HG02973 (cell line): Measurements from ENCODE around the gene ZNF573.
"Not testable (repeated sequence)": the region's sequence is repeated elsewhere in the genome, so short reads cannot be mapped to it uniquely, and the experiment has no call there.

ENCODE experiments used
- ATAC-seq: cut with Tn5 transposase; IDR thresholded peaks from one replicate; pipeline ENCODE4 v1.9.1; 2021; ENCODE audit warnings: moderate library complexity; ENCODE audit not compliant: unreplicated experiment

ZNF573 gene

DNA sequence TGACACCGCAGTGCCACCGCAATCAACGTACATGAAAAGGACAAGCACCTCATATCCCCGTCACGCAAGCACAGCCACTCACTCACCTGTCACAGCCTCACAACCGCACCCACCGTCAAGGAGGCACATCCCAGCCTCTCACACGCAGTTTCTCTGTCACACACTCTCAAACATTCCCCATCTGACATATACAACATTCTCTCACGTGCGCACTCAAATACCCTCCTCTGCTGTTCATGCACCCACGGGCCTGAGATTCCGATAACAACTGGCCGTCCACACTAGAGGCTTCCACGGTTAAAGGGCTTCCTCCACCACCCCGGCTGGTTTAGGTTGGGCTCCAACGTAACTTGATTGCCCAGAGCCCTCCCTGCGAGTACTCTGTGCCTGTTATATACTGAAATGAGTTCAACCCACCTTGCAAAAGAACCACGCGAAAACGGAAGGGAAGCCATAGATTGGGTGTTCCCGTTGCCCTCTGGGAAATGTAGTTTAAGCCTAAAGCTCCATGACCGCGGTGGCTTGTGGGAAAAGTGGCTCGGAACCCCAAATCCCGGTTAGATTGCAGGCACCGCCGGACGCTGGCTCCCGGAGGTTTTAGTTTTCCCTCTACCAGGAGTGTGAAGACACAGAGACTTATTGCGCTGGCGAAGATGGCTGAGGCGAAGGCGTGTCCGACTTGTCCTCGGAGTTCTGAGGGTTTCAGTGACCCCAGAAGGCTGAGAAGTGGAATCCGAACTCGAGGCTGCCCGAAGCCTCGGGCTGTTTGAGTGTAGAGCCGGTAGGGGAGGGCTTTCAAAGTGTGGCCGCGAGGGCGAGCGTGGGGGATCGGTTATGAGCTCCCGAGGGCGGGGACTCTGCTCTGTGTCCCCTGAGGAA, at the start of gene ZNF573:
Gene ZNF573 (minus strand): TSS at position 460 of the 879 bp plus-strand sequence. CDS start 5,857 bp downstream, outside the sequence.
- ATAC-seq, result peak; percentile 88

DNA sequence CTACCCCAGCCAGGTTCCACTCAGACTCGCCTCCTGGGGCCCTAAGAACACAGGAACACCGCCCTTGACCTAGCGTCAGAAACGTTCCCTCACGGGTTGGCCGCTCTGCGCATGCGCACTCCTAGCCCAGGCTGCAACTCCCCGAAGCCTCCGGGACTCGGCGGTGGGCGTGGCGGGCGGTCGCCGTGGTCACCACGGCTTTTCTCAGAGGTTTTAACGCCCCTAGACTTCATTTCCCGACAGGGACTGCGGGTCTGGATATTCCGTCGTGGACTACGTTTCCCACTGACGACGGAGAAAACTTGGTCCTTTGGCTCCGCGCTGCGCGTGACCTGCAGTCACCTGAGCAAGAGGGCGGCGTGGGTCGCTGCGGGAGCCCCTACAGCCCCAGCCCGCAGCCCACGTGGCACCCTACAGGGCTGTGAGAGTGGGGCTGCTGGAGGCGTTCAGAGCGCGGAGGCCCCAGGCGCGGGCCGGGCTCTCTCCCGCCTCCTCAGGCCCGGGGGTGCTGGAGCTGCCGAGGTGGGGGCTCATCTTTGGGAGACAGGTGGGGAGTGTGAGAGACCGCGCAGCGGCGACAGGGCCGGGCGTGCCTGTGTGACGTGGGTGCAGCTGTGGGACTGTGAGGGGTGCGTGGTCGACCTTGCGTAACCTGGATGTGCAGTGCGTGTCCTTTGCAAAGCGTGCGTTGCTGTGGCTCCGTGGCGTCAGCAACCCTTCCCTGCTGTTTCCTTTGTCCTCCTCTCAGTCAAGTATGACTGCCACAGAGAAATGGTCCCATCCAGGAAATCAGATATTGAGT, 38.0 kb upstream of the ZNF573 start:
- no peak for ATAC-seq

DNA sequence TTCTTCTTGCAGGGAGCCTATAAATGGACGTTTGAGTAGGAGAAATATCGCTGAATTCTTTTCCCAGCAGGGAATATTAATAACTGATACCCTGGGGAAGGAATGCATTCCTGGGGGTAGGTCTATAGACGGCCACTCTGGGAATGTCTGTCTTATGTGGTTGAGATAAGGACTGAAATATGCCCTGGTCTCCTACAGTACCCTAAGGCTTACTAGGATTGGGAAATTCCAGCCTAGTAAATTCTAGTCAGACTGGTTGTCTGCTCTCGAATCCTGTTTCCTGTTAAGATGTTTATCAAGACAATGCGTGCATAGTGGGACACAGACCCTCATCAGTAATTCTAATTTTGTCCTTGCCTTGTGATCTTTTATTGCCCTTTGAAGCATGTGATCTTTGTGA, 36.2 kb upstream of the ZNF573 start:
- not testable (repeated sequence) for ATAC-seq

DNA sequence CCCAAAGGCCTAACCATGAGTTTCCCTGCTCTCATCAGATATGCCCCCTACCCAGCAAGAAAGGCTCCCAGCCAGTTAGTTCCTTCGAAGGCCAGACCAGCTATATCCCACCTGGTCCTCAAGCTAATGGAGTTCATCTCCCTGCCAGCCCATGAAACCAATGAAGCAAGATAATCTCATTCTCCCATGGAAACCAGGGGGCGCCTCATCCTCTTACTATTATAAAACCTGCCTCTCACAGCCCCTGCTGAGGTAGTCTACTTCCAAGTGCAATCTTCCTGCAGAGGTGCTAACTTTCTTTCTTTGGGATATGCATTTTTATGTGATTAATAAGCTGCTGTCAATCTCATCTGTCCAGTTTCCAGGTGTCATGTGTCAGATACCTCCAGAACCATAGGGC, 34.0 kb upstream of the ZNF573 start:
- ATAC-seq, result no peak

DNA sequence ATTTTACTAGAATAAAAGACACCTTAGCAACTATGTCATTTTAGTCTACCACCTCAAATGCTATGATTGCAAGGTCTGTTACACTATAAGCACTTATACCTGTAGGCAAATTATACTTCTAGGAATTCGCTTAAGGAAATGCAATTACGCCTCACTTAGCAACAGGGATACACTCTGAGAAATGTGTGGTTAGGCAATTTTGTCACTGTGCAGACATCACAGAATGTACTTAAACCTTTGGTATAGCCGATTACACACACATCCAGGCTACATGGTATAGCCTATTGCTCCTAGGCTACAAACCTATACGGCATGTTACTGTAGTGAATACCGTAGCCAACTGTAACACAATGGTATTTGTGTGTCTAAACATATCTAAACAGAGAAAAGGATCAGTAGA, 30.0 kb upstream of the ZNF573 start:
- no peak for ATAC-seq

DNA sequence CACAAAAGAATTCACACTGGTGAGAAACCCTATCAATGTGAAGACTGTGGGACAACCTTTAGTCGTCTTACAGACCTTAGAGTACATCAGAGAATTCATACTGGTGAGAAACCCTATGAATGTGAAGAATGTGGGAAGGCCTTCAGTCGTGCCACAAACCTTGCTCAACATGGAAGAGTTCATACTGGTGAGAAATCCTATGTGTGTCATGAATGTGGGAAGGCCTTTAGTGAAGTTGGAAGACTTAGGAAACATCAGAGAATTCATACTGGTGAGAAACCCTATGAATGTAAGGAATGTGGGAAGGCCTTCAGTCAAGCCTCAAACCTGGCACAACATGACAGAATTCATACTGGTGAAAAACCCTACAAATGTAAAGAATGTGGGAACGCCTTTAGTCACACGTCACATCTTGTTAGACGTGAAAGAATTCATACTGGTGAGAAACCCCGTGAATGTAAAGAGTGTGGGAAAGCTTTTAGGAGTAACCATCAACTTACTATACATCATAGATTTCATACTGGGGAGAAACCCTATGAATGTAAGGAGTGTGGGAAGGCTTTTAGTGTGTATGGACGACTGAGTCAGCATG, 24.0 kb upstream of the ZNF573 start:
- ATAC-seq, result no peak

DNA sequence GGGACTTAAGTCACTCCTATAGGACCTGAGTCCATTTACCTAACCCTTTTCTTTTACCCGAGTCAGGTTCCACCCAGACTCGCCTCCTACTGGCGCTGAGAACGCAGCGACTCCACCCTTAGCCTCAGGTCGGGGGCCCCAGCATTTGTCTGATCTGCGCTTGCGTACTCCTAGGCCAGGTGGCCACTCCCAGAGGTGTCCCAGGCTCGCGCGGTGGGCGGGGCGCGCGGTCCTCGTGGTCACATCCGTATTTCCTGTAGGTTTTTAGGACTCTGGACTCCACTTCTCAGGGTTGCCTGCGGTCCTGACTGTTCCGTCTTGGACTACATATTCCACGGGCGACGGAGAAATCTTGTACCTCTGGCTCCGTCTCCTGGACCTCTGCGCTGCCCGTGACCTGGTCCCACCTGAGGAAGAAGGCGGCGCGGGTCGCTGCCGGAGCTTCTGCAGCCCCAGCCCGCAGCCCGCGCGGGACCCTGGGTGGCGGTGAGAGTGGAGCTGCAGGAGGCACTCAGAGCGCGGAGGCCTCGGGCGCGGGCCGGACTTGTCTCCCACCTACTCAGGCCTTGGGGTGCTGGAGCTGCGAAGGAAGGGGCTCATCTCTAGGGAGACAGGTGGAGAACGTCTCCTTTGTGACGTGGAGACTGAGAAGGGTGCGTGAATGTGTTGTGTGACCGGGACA, 11.0 kb upstream of the ZNF573 start:
- no peak for ATAC-seq

DNA sequence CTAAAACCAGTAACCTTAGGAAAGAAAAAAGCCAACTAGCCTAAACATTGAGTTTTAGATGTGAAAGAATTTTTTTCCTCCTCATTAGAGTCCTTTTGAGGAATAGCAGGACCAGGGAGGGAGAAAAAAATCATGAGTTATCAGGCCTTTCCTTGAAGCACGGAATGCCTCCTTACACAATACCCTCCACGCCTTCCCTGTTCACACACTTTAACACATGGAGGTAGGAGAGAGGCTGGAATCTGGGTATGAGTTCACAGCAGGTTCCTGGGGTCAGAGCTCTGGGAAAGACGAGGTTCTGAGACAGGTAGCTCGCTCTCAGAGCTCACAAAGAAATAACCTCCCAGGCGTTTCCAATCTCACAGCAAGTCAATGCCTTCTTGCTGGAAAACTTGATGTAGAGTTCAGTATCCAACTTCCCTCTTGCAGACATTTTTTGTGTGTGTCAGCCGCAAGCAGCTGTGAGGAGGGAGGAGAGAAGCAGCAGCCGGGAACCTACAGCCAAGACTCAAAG, 716 bp downstream of the ZNF573 start:
- ATAC-seq, result peak; percentile 21

DNA sequence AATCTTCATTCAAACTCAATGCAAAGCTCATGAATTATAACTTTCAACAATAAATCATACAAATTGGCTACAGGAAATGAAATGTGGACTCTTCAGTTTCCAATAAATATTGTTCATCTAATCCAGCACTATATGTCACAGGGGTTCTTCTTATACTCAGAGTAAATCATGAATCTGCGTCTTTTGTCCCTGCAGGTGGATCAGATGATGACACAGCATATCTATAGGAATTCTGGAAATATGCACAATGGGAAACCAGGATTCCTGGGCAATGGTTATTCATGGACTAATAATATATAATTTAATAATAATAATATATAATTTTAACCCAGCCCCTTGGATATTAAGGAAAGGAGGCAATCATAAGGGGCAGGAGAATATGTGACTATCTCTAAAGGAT, 8.4 kb downstream of the ZNF573 start:
- ATAC-seq, result no peak

DNA sequence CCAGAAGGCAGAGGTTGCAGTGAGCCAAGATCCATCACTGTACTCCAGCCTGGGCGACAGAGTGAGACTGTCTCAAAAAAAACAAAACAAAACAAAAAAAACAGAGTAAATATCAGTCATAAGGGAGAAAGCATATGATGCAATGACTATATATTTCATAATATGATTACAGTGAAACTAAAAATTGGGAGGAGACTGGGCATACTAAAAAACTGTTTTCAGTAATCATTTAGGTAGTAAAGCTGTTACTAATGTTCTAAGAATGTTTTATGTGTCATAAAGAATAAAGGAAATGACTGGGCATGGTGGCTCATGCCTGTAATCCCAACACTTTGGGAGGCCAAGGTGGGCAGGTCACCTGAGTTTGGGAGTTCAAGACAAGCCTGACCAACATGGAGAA, 15.9 kb downstream of the ZNF573 start:
- no peak for ATAC-seq

DNA sequence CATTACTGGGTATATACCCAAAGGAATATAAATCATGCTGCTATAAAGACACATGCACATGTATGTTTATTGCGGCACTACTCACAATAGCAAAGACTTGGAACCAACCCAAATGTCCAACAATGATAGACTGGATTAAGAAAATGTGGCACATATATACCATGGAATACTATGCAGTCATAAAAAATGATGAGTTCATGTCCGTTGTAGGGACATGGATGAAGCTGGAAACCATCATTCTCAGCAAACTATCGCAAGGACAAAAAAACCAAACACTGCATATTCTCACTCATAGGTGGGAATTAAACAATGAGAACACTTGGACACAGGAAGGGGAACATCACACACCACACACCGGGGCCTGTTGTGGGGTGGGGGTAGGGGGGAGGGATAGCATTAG, 21.7 kb downstream of the ZNF573 start:
- ATAC-seq, result not testable (repeated sequence)

DNA sequence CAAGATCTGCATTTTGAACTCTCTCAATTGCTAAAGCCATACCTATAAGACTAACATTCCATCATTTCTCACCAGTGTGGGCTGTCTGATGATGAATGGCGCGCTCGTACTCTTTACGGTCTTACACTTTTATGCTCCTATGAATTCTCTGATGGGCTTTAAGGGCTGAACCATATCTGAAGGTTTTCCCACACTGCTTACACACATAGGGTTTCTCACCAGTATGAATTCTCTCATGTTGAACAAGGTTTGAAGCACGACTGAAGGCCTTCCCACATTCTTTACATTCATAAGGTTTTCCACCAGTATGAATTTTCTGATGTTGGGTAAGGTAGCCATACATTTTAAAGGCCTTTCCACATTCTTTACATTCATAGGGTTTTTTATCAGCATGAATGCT, 41.0 kb downstream of the ZNF573 start:
- ATAC-seq, result no peak

DNA sequence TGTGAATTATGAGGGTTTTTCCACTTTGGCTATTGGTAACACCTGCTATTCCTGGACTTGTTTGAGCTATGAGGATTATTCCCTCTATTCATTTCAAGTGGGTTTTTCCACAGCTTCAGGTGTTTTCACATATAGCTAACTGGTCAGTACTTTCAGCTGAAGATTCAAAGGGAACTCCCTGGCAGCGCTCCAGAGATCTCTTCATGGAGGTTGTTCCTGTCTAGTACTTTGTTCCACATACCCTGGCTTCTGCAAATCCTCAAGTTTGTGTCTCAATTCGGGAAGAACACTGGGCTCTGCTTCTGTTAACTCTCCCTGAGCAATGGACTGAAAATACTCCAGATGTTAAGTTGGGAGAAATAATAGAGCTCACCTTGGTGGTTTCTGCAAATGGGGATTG, 54.2 kb downstream of the ZNF573 start:
- ATAC-seq, result no peak

DNA sequence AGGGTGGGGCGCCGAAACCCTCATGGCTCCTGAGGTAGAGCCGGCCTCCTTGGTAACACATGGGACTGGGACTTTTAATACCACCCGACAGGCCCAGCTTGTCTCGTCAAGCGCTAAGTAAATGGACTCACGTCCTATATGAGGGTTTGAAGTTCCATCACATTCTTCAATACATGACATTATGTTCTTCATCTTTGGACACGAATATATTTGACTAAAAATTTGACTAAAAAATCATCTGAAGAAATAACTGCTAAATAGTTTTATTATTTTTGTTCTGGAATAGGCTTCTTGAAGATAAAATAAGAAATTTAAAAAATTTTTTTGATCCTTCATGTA, 59.5 kb downstream of the ZNF573 start:
- ATAC-seq, result no peak

DNA sequence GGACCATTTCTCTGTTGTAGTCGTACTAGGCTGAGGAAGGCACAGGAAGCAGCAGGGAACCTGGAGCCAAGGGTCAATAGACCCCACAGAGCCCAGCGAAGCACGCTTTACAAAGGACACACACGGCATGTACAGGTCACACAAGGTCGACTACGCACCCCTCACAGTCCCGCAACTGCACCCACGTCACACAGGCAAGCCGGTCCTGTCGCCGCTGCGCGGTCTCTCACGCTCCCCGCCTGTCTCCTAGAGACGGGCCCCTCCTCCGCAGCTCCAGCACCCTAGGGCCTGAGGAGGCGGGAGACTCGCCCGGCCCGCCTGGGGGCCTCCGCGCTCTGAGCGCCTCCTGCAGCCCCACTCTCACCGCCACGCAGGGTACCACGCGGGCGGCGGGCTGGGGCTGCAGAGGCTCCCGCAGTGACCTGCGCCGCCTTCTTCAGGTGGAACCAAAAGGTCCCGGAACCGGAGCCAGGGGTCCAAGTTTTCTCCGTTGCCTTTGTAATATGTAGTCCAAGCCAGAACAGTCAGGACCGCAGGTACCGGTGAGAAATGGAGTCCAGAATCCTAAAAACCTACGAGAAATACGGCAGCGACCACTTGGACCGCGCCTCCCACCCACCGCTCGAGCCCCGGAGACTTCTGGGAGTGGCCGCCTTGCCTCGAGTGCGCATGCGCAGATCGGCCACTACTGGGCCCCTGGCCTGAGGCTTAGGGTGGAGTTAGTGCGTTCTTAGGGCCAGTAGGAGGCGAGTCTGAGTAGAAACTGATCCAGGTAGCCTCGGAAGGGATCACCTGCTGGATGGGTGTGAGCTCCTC, 60.1 kb downstream of the ZNF573 start, which contains the start of gene ZNF607:
Gene ZNF607 (minus strand): TSS at position 651 of the 816 bp plus-strand sequence. CDS start 8,143 bp downstream, outside the sequence.
- ATAC-seq, result peak; percentile 90

DNA sequence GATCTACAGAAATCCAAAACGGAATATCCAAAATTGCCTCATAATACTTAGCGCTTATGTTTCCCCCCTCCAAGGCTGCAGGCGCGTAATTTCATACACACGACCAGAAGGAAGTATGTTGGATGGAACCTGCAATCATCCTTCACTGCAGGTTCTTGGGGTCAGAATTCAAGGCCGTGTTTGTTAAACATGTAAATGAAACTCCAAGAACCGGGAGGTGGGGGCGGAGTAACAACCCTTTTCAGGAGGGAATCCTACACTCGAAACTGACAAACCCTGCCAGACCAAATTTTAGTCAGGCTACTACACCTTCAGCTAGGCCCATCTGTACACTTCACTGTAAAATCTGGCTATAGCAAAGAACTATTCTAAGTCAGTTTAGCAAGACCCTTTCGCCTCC, 61.1 kb downstream of the ZNF573 start:
- ATAC-seq, result no peak

DNA sequence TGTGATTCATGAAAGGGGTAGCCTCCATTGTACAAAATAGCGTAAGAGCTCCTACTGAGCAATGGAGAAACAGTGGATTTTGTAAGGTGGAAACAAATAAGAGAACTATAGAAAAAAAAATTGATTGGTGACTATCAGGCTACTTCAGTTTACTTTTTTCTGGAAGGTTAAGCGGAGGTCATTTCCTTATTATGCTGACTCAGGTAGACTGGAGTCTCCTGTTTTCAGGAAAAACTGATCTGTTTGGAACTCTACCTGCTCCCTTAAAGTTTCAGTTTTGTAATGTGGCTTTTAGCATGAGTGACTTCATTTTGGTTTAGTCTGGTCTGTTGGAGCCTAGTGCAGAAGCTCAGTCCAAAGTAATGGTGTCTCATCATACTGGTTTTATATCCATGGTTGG, 63.2 kb downstream of the ZNF573 start:
- ATAC-seq, result no peak

DNA sequence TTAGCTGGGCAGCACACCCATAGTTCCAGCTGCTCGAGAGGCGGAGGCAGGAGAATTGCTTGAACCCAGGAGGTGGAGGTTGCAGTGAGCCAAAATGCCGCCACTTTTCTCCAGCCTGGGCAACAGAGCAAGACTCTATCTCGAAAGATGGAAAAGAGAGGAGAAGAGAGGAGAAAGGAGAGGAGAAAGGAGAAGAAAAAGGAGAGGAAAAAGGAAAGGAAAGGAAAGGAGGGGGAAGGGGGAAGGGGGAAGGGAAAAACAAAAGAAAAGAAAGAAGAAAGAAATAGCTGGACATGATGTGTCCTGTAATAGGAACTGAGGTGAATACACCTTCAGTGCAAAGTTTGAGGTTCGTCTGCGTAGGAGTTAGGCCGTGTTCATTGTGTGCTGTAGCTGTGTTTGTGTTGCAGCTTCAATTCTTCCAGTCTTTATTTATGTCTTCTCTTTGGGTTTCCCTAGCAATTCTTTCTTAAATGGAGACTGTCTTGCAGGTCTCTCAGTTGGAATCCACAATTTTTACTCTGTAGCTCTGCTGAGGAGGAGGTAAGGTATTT, 73.3 kb downstream of the ZNF573 start:
- ATAC-seq, result no peak

DNA sequence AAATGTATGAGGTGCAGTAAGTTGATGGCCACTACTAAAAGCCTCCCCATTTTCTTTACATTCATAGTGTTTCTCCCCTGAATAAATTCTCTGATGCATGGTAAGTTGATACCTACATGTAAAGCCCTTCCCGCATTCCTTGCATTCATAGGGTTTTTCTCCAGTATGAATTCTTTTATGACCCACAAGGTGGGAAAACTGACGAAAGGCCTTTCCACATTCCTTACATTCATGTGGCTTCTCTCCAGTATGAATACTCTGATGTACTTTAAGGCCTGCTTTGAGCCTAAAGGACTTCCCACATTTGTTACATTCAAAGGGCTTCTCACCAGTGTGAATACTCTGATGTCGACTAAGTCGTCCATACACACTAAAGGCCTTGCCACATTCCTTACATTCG, 80.3 kb downstream of the ZNF573 start:
- no peak for ATAC-seq

DNA sequence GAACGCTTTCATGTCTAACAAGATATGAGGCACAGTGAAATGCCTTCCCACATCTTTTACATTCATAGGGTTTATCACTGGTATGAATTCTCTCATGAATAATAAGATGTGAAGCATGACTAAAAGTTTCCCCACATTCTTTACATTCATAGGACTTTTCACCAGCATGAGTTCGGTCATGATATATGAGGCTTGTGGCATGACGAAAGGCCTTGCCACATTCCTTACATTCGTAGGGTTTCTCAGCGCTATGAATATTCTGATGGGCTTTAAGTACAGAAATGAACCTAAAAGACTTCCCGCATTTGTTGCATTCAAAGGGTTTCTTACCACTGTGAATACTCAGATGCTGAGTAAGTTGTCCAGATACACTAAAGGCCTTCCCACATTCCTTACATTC, 81.2 kb downstream of the ZNF573 start:
- no peak for ATAC-seq
